Cardiac ventricle fibroblast (primary cell): Measurements from ENCODE around the gene HPD. TPM values are rescaled to one million over a fixed set of nuclear protein-coding genes. Genes with fewer than 3 reads are reported as not detected.

Experiments
- total RNA-seq: library from RNA; depleted of rRNA; stranded (reverse); fragments of >200 nt; gene quantifications from 2 replicates; pipeline ENCODE4 v1.2.3, GENCODE V29; 2015

The HPD gene
- 15.6 and 20.1 TPM in 2 replicates for total RNA-seq

GRCh38 chr12:121858662-121859572 is at the start of gene HPD:
Gene HPD (minus strand): TSS chr12:121858859. CDS start chr12:121858823, 36 bp downstream.

GRCh38 chr12:121888478-121889273 is 30.0 kb upstream of the HPD start, which contains the start of gene PSMD9:
Gene PSMD9 (plus strand): TSS chr12:121888790. CDS start chr12:121888857, 67 bp downstream.

GRCh38 chr12:121803861-121804416 is 54.7 kb downstream of the HPD start, which contains the start of gene SETD1B:
Gene SETD1B (plus strand): TSS chr12:121804009. CDS start chr12:121804738, 729 bp downstream.

GRCh38 chr12:121793440-121793837 is 65.2 kb downstream of the HPD start, which contains the start of gene RHOF:
Gene RHOF (minus strand): TSS chr12:121793688. CDS start chr12:121793633, 55 bp downstream.

Other genes starting within 250 kb of the HPD start
- gene ORAI1, start 232.3 kb downstream of the HPD start, total RNA-seq = 5.2 and 5.3 TPM in 2 replicates
- 0.12 and 0.15 TPM in 2 replicates for gene MORN3, start 189.2 kb downstream of the HPD start, total RNA-seq
- 3.5 and 4.8 TPM in 2 replicates for gene TMEM120B, start 146.1 kb downstream of the HPD start, total RNA-seq
- gene RHOF, start 65.2 kb downstream of the HPD start, total RNA-seq = 7.7 and 8.6 TPM in 2 replicates
- gene SETD1B, start 54.9 kb downstream of the HPD start, total RNA-seq = 8.0 and 10.9 TPM in 2 replicates
- 39.6 and 74.4 TPM in 2 replicates for gene PSMD9, start 29.9 kb upstream of the HPD start, total RNA-seq
- gene CFAP251, start 59.7 kb upstream of the HPD start, total RNA-seq = 0.62 and 3.4 TPM in 2 replicates
- gene BCL7A, start 163.0 kb upstream of the HPD start, total RNA-seq = 2.0 and 2.6 TPM in 2 replicates
- 21.6 and 25.1 TPM in 2 replicates for gene MLXIP, start 219.9 kb upstream of the HPD start, total RNA-seq